NCI-H2227 treated with DMSO at 0.1 percent for 48 hours (cell line): Measurements from ENCODE around the gene SMS.

ENCODE experiments used
- DNase-seq: peaks from one replicate; lab custom pipeline; 2025; lab: John Stamatoyannopoulos, UW

Gene SMS

GRCh38 chrX:22039541-22039940 lies 99.0 kb downstream of the SMS start:
- no peak for DNase-seq

- DNase-seq: no peak
Observed at GRCh38 chrX:22040184-22040583, 99.7 kb downstream of the SMS start.

DNA sequence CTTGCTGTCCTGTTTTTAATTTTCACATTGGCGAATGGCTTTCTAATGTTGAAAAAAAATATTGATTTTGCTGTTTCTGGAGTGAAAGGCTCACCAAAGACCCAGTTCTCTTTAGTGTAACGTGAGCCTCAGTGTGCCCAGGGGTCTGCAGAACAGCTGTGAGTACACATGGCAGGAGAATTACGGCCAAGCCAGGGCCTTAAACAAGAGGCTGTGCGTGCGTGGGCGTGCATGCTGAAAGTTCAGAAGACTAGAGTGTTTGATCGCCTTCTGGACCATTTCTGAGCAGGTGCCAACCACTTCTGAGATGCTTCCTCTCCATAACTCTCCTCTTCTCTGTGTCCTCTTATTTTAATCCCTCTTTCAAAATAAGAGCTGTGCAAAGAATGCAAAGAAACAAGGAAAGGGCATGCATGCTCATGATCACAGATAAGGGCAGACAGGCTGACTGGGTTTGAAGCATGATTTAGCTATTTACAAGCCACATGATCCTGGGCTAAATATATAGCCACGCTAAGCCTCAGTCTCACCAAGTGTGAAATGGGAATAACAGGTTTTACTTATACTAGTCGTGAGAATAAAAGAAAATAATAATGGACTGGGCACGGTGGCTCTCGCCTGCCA lies 101.5 kb downstream of the SMS start:
- DNase-seq: no peak

- DNase-seq: no peak
Observed at GRCh38 chrX:22043872-22044271, 103.4 kb downstream of the SMS start.
